Measurements from ENCODE around the gene PPIL4. TPM values are rescaled to one million over a fixed set of nuclear protein-coding genes. Genes with fewer than 3 reads are reported as not detected.

PPIL4 gene
- total and polyA plus RNA-seq, 2 of the 13 experiments (the other 11 are each of a cell fraction or from before 2014, with no cell fraction given) = 5.5 to 46.0 TPM

- TF ChIP-seq, protein P1, sequence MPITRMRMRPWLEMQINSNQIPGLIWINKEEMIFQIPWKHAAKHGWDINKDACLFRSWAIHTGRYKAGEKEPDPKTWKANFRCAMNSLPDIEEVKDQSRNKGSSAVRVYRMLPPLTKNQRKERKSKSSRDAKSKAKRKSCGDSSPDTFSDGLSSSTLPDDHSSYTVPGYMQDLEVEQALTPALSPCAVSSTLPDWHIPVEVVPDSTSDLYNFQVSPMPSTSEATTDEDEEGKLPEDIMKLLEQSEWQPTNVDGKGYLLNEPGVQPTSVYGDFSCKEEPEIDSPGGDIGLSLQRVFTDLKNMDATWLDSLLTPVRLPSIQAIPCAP (CRISPR knock-in tag; IDR thresholded peaks at IDR 0.05; ENCODE audit: low read depth) = no peak; the same call in 1 of the 2 replicates
- TF ChIP-seq ZNF431 (CRISPR knock-in tag; IDR thresholded peaks at IDR 0.05; ENCODE audit: borderline replicate concordance, low read depth) = no peak
- TF ChIP-seq PAWR (CRISPR knock-in tag; IDR thresholded peaks at IDR 0.05; ENCODE audit: borderline replicate concordance) = no peak; the same call in 1 of the 2 replicates
- no peak for TF ChIP-seq ZNF326 (CRISPR knock-in tag; IDR thresholded peaks at IDR 0.05; ENCODE audit: borderline replicate concordance)
- TF ChIP-seq ZNF180 (CRISPR knock-in tag; IDR thresholded peaks at IDR 0.05; ENCODE audit: borderline replicate concordance, low read depth) = no peak
- no peak; the same call in 1 of the 2 replicates for TF ChIP-seq ZBTB26 (CRISPR knock-in tag; IDR thresholded peaks at IDR 0.05; ENCODE audit: borderline replicate concordance)
- no peak for TF ChIP-seq ZSCAN29 (CRISPR knock-in tag; conservative IDR thresholded peaks at IDR 0.05)
- TF ChIP-seq KMT2A (CRISPR knock-in tag; IDR thresholded peaks at IDR 0.05) = peak; percentile 68
- TF ChIP-seq GLMP (CRISPR knock-in tag; IDR thresholded peaks at IDR 0.05; ENCODE audit: borderline replicate concordance) = no peak
- TF ChIP-seq CEBPB (IDR thresholded peaks at IDR 0.05; ENCODE audit: borderline replicate concordance, low read depth, low read length) = no peak
- TF ChIP-seq, protein P2, sequence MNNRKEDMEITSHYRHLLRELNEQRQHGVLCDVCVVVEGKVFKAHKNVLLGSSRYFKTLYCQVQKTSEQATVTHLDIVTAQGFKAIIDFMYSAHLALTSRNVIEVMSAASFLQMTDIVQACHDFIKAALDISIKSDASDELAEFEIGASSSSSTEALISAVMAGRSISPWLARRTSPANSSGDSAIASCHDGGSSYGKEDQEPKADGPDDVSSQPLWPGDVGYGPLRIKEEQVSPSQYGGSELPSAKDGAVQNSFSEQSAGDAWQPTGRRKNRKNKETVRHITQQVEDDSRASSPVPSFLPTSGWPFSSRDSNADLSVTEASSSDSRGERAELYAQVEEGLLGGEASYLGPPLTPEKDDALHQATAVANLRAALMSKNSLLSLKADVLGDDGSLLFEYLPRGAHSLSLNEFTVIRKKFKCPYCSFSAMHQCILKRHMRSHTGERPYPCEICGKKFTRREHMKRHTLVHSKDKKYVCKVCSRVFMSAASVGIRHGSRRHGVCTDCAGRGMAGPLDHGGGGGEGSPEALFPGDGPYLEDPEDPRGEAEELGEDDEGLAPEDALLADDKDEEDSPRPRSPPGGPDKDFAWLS (CRISPR knock-in tag; IDR thresholded peaks at IDR 0.05; ENCODE audit: borderline replicate concordance) = peak; percentile 23; the same call in 1 of the 2 replicates
- no peak for TF ChIP-seq ZFP36 (IDR thresholded peaks at IDR 0.05; ENCODE audit: borderline replicate concordance, low read depth, low read length, partially characterized antibody)
- TF ChIP-seq ZBTB21 (CRISPR knock-in tag; IDR thresholded peaks at IDR 0.05) = no peak
- peak; percentile 34; the same call in 1 of the 2 replicates for TF ChIP-seq ZNF232 (CRISPR knock-in tag; IDR thresholded peaks at IDR 0.05; ENCODE audit: borderline replicate concordance)
- 0 out of 2 replicates have a peak, but pooled peaks have one; percentile 27 for TF ChIP-seq NFKBIZ (CRISPR knock-in tag; IDR thresholded peaks at IDR 0.05)
- no peak for TF ChIP-seq CBX2 (IDR thresholded peaks at IDR 0.05; ENCODE audit: low read depth, low read length)
- 0 out of 2 replicates have a peak, but pooled peaks have one; percentile 15 for TF ChIP-seq CBX2 (CRISPR knock-in tag; IDR thresholded peaks at IDR 0.05; ENCODE audit: low read depth)
- TF ChIP-seq HES4 (CRISPR knock-in tag; IDR thresholded peaks at IDR 0.05; ENCODE audit: borderline replicate concordance) = no peak
- no peak for TF ChIP-seq ZNF7 (CRISPR knock-in tag; IDR thresholded peaks at IDR 0.05)
- no peak; the same call in 1 of the 2 replicates for TF ChIP-seq ZNF567 (CRISPR knock-in tag; IDR thresholded peaks at IDR 0.05; ENCODE audit: borderline replicate concordance)
- no peak for TF ChIP-seq EZH2 (conservative IDR thresholded peaks at IDR 0.05; ENCODE audit: low read depth, low read length)
- TF ChIP-seq TMF1 (CRISPR knock-in tag; IDR thresholded peaks at IDR 0.05; ENCODE audit: low read depth) = peak; percentile 70; the same call in 1 of the 2 replicates
- TF ChIP-seq ZNF788 (CRISPR knock-in tag; IDR thresholded peaks at IDR 0.05; ENCODE audit: borderline replicate concordance) = peak; percentile 75
- no peak for TF ChIP-seq ATRX (CRISPR knock-in tag; IDR thresholded peaks at IDR 0.05; ENCODE audit: borderline replicate concordance)
Observed at GRCh38 chr6:149566410-149567193, 20.8 kb upstream of the PPIL4 start (continued).
